KOPT-K1 (cell line): ENCODE data around the gene IL7R.
"Not testable (repeated sequence)": the region's sequence is repeated elsewhere in the genome, so short reads cannot be mapped to it uniquely, and the experiment has no call there.

Experiments used
- H3K27ac ChIP-seq: fragments of 200-600 bp; sonication (generic); 2 replicates; pipeline ENCODE4 v1.5.1; 2016; ENCODE audit warnings: antibody characterized with exemption, mild to moderate bottlenecking, low read depth, low read length; ENCODE audit not compliant: poor library complexity, severe bottlenecking
- H3K36me3 ChIP-seq: fragments of 200-600 bp; sonication (generic); 2 replicates; pipeline ENCODE4 v1.5.1; 2017; ENCODE audit warnings: antibody characterized with exemption, mild to moderate bottlenecking, low read length, moderate library complexity; ENCODE audit not compliant: insufficient read depth
- H3K9me3 ChIP-seq: fragments of 200-600 bp; sonication (generic); 2 replicates; pipeline ENCODE4 v1.5.1; 2017; ENCODE audit warnings: antibody characterized with exemption, low read length, mild to moderate bottlenecking; ENCODE audit not compliant: insufficient read depth, poor library complexity, severe bottlenecking

The IL7R gene

GRCh38 chr5:35854248-35854647, 2.4 kb upstream of the IL7R start:
- H3K36me3 ChIP-seq: no peaks in the 10 kb centered on the region
- H3K27ac ChIP-seq: no peak overlapping the region
- no peaks in the 10 kb centered on the region for H3K9me3 ChIP-seq

GRCh38 chr5:35855187-35855586, 1.5 kb upstream of the IL7R start:
- no peaks in the 10 kb centered on the region for H3K9me3 ChIP-seq
- H3K27ac ChIP-seq: no peak overlapping the region
- H3K36me3 ChIP-seq: no peaks in the 10 kb centered on the region

DNA sequence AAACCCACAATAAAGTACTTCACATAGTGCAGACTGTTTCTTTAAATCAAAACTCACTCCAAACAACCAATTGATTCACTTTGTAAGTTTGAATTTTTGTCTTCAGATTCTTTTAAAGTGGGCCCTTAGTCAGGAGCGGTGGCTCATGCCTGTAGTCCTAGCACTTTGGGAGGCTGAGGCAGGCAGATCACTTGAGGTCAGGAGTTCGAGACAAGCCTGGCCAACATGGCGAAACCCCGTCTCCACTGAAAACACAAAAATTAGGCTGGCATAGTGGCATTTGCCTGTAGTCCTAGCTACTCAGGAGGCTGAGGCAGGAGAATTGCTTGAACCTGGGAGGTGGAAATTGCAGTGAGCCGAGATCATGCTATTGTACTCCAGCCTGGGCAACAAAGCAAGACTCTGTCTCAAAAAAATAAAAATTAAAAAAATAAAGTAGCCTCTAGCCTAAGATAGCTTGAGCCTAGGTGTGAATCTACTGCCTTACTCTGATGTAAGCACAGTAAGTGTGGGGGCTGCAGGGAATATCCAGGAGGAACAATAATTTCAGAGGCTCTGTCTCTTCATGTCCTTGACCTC, 416 bp upstream of the IL7R start:
- H3K36me3 ChIP-seq, H3K9me3 ChIP-seq: not testable (repeated sequence)
- peak overlapping the region; percentile 54 for H3K27ac ChIP-seq

DNA sequence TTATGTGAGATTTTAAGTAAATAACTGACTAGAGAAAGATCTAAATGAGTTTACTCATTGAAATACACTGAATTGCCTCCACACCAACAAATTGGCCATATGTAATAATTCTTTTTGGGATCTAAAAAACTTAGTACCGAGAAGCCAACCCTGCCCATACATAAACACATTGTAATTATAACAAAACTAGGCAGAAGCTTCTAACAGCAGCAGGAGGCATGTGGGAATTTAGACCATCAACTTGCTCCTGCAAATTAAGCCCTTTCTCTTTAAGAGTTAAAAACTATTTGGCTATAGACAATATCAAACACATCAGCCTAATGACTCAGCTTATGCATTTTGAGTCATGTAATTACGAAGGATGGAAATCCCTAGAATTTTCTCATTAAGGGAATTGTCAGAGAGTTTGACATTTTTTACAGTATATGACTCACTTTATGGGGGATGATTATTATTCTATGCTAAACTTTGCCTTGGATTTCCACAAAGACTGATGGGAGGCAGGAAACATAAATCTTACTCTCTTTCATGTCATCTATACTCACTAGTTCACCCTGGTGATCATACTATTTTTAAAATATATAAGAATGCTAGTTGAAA, 1.0 kb downstream of the IL7R start:
- H3K9me3 ChIP-seq: no peaks in the 10 kb centered on the region
- H3K36me3 ChIP-seq: no peaks in the 10 kb centered on the region
- peak overlapping the region; percentile 54 for H3K27ac ChIP-seq

- Histone ChIP-seq H3K27ac (peak overlapping the region; percentile 7), H3K36me3 (no peaks in the 10 kb centered on the region), H3K9me3 (no peaks in the 10 kb centered on the region)
These were observed 2.5 kb downstream of the IL7R start for GRCh38 chr5:35859101-35859661.

DNA sequence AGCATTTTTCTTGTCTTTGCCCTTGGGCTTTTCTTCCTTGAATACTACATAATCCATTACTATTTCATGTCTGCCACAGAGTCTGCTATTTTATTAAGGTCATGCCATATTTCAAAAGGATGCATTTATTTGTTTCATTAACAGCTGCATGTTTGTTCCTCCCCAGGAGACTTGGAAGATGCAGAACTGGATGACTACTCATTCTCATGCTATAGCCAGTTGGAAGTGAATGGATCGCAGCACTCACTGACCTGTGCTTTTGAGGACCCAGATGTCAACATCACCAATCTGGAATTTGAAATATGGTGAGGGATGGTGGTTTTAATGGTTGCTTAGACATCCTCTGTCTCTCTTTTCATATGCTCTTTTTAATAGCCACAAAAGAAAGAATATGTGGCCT, 4.0 kb downstream of the IL7R start:
- H3K27ac ChIP-seq: no peak overlapping the region

DNA sequence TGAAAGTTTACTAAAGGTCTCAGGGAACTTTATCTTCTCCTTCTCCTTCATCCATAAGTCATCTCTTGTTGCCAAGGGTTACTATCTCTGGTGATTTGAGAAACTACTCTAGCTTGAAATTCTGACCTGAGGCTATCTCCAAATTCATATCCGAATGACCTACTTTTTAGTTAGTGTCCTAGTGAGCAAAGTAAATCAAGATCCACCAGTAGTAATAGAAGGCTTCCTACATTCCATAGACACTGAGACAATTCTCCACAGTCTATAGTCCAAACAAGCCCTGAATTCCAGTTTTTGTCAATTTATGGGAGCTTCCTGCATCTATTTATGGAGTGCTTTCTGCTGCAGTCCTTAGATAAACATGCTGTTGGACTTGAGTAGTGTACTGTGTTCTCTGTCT, 5.0 kb downstream of the IL7R start:
- H3K36me3 ChIP-seq: no peaks in the 10 kb centered on the region
- H3K27ac ChIP-seq: no peak overlapping the region
- H3K9me3 ChIP-seq: no peaks in the 10 kb centered on the region

More for the DNA sequence above, 4.0 kb downstream of the IL7R start:
- Histone ChIP-seq H3K9me3 (no peaks in the 10 kb centered on the region), H3K36me3 (no peaks in the 10 kb centered on the region)

- H3K36me3 ChIP-seq: no peaks in the 10 kb centered on the region
- H3K27ac ChIP-seq: no peak overlapping the region
- no peaks in the 10 kb centered on the region for H3K9me3 ChIP-seq
These were observed 5.4 kb downstream of the IL7R start for GRCh38 chr5:35862126-35862525.

DNA sequence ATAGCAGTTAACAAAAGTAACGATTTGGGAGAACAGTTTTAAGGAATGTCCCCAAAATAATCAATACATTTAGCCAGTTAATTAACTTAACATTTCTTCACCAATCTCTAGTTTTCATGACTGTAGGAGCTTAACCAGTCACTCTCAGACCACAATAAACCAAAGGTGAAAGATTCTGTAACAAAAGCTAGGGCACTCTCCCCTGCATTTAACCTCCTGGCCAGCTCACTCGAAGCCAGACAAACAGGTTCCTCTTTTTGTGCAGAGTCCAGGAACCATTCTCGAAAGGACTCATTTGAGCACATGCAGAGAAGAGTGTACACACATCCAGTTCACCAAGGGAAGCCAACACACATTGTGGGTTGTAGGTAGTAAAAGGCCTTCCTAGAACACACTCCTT, 6.5 kb downstream of the IL7R start:
- no peak overlapping the region for H3K27ac ChIP-seq
- no peaks in the 10 kb centered on the region for H3K9me3 ChIP-seq
- H3K36me3 ChIP-seq: no peaks in the 10 kb centered on the region

GRCh38 chr5:35867998-35868397, 11.3 kb downstream of the IL7R start:
- Histone ChIP-seq H3K9me3 (peaks cover 5% of the 10 kb centered on the region), H3K36me3 (no peaks in the 10 kb centered on the region), H3K27ac (no peak overlapping the region)

- Histone ChIP-seq H3K27ac (no peak overlapping the region), H3K36me3 (no peaks in the 10 kb centered on the region)
These were observed 13.1 kb downstream of the IL7R start for GRCh38 chr5:35869685-35870277.

DNA sequence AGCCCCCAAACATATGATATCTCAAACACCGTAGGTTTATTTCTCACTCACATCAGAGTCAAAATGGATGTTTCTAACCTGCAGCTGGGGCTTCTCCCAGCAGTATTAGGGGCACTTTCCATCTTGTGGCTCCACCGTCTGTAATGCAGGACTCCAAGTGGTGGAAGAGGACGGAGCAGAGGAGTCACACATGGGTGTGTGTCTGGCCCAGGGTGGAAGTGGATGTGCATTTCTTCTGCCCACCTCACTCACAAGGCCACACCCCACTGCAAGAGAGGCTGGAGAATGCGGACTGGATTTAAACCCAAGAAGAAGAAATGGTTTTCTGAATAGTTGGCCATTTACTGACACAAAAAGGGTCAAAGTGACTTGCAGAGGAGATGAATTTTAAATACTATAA, 13.9 kb downstream of the IL7R start:
- Histone ChIP-seq H3K9me3 (peaks cover 5% of the 10 kb centered on the region), H3K27ac (no peak overlapping the region), H3K36me3 (no peaks in the 10 kb centered on the region)

More at GRCh38 chr5:35869685-35870277, 13.1 kb downstream of the IL7R start:
- peaks cover 5% of the 10 kb centered on the region for H3K9me3 ChIP-seq

DNA sequence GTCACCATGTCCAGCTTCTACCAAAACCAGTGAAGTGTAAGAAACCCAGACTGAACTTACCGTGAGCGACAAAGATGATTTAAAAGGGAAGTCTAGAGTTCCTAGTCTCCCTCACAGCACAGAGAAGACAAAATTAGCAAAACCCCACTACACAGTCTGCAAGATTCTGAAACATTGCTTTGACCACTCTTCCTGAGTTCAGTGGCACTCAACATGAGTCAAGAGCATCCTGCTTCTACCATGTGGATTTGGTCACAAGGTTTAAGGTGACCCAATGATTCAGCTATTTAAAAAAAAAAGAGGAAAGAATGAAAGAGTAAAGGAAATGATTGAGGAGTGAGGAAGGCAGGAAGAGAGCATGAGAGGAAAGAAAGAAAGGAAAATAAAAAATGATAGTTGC, 19.8 kb downstream of the IL7R start:
- Histone ChIP-seq H3K9me3 (no peaks in the 10 kb centered on the region), H3K27ac (no peak overlapping the region), H3K36me3 (no peaks in the 10 kb centered on the region)

- Histone ChIP-seq H3K9me3 (no peaks in the 10 kb centered on the region), H3K27ac (no peak overlapping the region), H3K36me3 (no peaks in the 10 kb centered on the region)
These were observed 20.2 kb downstream of the IL7R start for GRCh38 chr5:35876922-35877321.

GRCh38 chr5:35877655-35878054, 21.0 kb downstream of the IL7R start:
- no peaks in the 10 kb centered on the region for H3K9me3 ChIP-seq
- no peaks in the 10 kb centered on the region for H3K36me3 ChIP-seq
- H3K27ac ChIP-seq: no peak overlapping the region

DNA sequence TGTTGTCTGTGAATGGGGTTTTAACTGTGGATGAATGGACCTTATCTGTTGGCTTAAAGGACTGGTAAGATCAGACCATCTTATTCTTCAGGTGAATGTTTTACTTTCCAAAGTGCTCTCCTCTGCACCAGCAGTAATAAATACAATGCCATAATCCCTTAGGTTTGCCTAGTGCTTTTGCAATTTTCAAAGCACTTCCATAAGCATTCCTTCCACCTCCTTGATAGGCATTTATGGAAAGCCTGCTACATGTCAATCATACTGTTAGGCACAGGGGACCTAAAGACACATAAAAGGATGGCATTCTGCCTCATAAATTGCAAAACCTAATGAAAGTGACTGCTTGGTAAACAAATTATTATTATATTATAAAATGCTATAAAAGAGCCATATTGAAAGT, 21.4 kb downstream of the IL7R start:
- no peak overlapping the region for H3K27ac ChIP-seq
- no peaks in the 10 kb centered on the region for H3K9me3 ChIP-seq
- no peaks in the 10 kb centered on the region for H3K36me3 ChIP-seq
